Stimulated activated CD4-positive, alpha-beta T cell treated with anti-CD3 and anti-CD28 coated beads, Interleukin-1b, Interleukin-23, amount 100 ng/mL, for 24 hours (primary cell): ENCODE data around the gene TPPP3.
"Not testable (repeated sequence)": the region's sequence is repeated elsewhere in the genome, so short reads cannot be mapped to it uniquely, and the experiment has no call there.

Source experiments
- DNase-seq, 4 experiments: peaks; one replicate each; pipeline ENCODE4 v3.0.0-alpha.2; 2020; ENCODE audit warnings: low read depth in 4 of 4, low spot score in 1 of 4

TPPP3 gene

DNA sequence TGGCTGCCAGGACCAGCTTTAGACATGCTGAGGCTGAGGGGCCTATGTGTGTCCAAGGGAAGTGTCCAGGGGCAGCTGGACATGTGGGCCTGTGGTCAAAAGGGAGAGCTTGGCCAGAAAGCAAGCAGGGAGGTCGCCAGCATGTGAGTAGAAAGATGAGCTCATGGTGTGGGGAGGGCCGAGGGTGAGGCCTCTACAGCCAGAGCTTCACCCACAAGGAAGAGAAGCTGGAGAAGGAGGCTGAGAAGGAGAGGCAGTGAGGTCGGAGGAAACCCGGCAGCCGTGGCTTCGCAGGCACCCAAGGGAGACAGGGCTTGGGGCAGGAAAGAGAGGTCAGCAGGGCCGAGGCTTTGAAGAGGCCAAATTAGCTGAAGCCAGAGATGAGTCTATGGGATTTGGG, 33.7 kb upstream of the TPPP3 start:
- DNase-seq, result no peak

- DNase-seq, result no peak
Observed at GRCh38 chr16:67426022-67426421, 32.7 kb upstream of the TPPP3 start.

GRCh38 chr16:67425580-67425979, 32.3 kb upstream of the TPPP3 start:
- no peak for DNase-seq

DNA sequence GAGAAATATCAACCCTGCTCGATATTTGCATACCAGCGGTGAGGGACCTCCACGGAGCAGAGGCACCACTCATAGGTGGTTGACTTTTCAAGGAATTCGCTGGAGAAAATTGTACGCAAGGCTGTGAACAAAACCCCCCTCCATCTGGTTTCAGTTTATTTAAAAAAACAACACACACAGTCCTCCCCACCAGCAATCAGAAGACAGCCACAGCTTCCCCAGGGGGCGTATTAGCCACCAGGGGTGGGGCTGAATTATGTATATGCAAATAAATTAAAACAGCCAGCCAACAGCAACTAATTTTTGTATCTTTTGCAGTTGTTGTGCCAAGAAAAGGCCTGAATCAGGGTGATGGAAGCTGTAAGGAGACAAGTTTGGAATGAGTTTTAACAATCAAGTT, 31.8 kb upstream of the TPPP3 start:
- no peak for DNase-seq

- DNase-seq, result no peak
Observed at GRCh38 chr16:67424261-67424615, 30.9 kb upstream of the TPPP3 start.

- no peak for DNase-seq
Observed at GRCh38 chr16:67423611-67424260, 30.4 kb upstream of the TPPP3 start.

DNA sequence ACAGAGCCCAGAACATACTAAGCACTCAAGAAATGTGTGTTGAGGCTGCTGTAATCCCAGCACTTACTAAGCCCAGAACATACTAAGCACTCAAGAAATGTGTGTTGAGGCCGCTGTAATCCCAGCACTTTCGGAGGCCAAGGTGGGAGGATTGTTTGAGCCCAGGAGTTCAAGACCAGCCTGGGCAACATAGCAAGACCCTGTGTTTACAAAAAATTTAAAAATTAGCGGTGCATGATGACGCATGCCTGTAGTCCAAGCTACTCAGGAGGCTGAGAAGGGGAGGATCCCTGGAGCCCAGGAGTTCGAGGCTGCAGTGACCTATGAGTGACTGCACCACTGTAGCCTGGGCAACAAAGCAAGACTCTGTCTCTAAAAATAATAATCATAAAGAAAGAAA, 29.7 kb upstream of the TPPP3 start:
- DNase-seq, result no peak

DNA sequence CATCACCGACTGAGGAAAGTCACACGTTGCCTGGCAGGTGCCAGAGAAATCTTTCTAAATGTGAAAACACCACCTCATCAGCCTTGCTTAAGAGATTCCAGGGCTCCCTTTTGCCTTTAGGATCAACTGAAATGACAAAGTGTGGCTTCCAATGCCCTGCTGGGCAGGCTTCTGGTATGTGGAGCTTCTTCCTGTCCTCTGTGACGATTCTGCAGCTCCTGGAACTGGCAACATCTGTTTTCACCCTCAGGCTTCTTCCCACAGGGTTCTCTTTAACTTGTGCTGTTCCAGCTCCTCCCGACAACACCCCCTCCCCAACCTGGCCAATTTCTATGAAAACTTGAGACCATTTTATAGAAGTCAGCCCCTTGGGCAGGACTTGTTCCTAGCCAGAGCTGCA, 27.7 kb upstream of the TPPP3 start:
- DNase-seq, result no peak

DNA sequence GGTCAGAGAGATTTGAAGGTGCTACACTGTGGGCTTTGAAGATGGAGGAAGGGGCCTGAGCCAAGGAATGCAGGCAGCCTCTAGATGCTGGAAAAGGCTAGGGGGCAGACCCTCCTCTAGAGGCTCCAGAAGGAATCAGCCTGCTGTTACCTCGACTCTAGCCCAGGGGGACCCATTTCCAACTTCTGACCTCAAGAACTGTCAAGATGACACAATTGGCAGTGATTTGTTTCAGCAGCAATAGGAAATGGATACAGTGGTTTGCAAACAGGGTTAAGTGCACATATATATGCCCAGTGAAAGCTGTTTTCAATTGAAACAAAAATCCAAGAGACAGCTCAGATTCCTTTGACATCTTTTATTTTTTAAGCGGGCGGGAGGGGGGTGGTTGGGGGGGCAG, 26.6 kb upstream of the TPPP3 start:
- DNase-seq, result no peak

GRCh38 chr16:67419502-67419901, 26.2 kb upstream of the TPPP3 start:
- DNase-seq, result no peak

GRCh38 chr16:67417333-67418061, 24.2 kb upstream of the TPPP3 start:
- no peak for DNase-seq

DNA sequence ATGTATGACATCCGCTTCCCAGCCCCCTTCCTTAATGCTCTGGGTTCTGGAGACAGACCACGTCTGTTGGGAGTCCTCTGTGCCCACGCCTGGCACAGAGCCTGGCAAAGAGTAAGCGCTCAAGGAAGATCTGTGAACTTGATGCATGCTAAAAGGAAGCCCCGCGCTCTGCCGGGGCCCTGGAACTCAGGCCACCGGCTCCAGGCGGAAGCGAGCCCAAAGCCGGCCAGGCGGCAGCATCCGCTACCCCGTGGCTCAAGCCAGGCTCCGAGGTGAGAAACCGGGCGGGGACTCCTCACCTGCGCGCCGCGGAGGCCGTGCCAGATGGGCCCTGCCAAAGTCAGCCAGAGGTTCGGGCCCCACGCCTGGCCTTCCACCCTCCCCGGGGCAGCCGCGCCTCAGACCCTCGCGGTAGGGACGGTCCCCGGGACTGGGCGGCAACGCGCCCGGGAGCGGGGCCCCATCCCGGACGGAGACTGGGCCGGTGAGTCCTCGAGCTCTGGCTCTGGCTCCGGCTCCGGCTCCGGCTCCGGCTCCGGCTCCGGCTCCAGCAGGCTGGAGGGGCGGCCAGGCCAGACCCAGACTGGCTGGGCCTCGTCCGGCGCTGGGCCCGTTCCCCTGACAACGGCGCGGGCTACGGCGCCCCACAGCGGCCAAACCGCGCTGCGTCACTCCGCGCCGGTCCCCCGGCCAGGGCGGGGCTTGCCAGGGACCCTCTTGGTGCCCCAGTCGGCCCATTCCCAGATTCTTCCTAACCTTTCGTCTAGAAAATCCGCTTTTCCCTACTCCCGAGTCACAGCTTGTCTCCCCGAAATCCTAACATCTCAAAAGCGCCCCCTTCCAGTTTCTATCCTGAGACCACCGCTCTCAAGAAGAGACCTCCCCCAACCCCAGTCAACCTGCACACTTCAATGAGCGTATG, 22.8 kb upstream of the TPPP3 start, which contains the start of gene ZDHHC1:
Gene ZDHHC1 (minus strand): TSS at position 606 of the 922 bp plus-strand sequence. CDS start 8,702 bp downstream, outside the sequence.
- peak in 2 of 4 experiments; percentile 31 to 43 for DNase-seq

- DNase-seq, result not testable (repeated sequence)
Observed at GRCh38 chr16:67415421-67415820, 22.1 kb upstream of the TPPP3 start.

- DNase-seq, result no peak
Observed at GRCh38 chr16:67413978-67414911, 20.9 kb upstream of the TPPP3 start.

- DNase-seq, result no peak
Observed at GRCh38 chr16:67412294-67412693, 19.0 kb upstream of the TPPP3 start.

GRCh38 chr16:67411339-67411738, 18.0 kb upstream of the TPPP3 start:
- DNase-seq, result no peak

DNA sequence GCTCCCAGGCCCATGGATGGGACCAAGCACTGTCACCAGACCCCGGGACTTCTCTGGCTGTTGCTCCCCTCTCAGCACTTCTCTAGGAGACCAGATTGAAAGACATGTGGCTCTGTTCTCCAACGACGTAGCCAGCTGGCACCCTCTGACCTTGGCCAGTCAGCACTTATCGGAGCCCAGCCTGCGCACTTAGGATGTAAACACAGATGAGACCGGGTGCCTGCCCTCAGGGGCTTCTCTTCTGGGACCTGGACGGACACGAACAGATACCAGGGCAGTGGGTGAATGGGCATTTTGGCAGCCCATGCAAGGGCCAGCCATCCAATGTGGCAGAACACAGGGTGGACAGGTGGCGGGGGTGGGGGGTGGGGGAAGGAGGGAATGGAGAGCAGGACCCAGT, 16.3 kb upstream of the TPPP3 start:
- no peak for DNase-seq

- no peak for DNase-seq
Observed at GRCh38 chr16:67407788-67408452, 14.6 kb upstream of the TPPP3 start.

DNA sequence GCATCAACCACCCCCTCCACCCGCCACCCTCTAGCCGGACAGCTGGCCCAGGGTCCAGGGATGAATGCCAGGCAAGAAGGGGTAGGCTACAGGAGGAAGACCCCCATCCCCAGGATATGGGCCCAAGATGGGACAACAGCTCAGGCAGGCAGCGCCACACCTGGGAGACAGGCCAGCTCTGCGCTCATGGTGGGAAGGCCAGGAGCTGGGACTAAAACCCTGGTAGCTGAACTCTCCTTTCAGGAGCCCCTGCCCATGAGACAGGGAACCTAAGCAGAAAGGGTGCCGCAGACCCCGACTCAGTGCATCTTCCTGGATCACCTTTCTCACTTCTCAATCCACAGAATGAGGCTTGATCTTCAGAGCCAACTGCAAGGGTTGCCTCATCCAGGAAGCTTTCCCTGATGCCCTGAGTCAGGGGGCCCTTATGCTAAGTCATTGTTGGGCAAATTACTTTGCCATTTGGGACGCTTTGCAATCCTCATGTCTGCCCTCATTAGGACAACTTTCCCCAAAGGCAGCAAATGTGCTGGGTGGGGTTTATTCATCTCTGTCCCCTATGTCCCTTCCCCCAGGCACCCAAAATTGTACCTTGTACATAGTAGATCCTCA, 14.0 kb upstream of the TPPP3 start:
- no peak for DNase-seq
